CD4-positive, alpha-beta T cell treated with Interleukin-4 for 1 hour (primary cell): ENCODE results near the gene SCN11A.

ENCODE experiments used
- DNase-seq, 2 donors: peaks; one replicate each; pipeline ENCODE4 v3.0.0-alpha.2; 2020 to 2022

SCN11A gene

DNA sequence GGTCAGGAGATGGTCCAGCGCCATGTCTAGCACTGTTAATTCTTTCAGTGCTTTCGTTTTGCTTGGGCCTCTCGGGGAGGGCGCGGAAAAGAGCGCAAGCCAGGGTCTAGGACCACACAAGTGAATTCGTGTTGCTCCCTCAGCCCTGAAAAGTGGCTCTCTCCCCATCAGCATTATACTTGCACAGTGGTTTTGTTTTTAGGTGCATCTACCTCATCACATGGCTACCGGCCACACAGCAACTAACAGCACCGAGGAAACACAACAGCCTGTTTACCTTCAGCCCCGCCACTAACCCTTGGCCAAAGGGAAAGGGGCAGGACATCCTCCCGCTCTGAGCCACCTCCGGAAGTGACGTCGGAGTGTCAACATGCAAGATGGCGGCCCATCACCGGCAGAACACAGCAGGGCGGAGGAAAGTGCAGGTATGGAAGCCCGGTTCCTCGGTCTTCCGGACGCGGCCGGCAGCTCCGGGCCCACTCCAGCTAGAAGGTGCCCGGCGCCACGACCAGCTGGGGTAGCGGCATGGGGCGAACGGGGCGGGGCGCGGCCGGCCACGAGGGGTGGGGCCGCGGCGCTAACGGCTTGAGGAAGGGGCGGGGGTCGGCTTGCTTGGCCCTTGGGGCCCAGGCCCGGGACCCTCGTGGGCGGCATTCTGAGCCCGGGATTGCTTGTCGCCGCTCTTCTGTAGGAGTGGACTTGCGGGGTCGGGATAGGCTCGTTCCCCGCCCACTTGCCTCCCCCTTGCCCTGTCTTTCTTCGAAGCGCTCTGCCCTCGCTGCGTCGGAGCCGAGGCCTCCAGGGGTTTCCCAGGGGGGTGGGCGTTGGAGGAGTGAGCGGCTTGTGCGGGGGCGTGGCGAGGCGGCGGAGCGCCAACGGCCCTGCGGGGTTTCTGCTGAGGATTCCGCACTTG is at the start of gene SCN11A, which contains the start of gene WDR48:
SCN11A (minus strand) TSS at position 296 of the 913 bp plus-strand sequence. CDS start 101,582 bp downstream, outside the sequence.
WDR48 (plus strand) TSS at position 368 of the 913 bp plus-strand sequence; CDS start at position 378, 10 bp downstream.
- DNase-seq, result peak; percentile 96

DNA sequence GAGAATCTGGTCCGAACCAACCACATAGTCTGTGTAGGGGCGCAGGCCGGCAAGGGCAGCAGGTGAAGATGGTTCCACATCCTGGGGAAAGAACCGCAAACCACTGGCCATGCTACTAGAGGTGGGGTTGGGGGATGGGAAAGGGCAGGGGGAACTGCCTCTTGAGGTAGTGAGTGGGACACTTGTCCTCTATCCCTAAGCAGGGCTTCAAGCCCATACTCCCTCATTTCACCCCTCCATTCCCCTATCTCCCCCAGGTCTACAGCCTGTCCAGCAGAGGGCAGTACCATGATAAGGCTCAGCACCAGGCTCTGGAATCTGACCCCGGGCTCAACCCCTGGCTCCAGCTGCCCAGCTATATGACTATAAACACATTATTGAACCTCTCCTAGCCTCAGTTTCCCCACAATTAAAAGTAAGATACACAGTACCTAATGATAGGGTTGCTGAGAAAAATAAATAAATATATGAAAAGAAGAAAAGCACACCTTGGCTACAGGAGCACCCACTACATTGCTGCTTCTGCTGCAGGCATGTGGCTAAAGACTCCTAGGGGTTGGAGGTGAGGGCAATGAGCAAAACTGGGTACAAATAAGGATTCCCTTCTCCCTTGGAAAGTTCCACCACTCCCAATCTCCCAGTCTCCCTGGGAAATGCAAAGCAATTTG is 49.4 kb upstream of the SCN11A start:
- peak; percentile 60 to 61 for DNase-seq

- DNase-seq, result no peak
These were observed 48.7 kb upstream of the SCN11A start for GRCh38 chr3:39100500-39100886.

DNA sequence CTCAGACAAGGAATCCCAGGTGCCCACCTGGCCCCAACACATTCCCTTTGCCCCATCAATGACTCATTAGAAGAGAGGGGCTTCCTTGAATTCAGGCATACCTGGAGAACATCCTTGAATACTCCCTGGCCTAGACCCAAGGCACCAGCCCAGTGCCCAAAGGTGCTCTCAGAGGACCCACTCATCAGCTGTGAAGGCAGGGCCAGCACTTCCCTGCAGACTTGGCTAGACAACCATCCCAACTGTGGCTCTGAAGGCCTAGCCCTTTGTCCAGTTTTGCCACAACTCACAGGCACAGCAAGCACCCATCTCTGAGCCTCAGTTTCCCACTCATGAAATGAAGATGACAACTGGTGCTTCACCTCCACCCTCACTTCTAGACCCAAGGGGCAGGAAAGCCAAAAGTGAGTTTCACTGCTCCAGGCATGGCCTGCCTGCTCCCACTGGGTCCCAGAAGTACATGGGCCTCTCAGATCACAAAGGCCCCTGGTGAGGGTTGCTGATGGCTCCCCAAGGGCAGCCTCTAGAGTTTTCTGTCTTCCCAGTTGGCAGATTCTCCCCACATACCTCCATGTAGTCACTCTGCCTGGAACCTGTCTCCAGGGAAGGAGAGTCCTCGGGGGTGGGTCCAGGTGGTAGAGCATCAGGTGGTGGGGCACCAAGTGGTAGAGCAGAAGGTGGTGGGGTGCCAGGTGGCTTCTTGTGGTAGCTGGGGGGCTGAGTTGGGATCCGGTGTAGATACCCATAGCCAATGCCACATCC is 48.2 kb upstream of the SCN11A start:
- no peak for DNase-seq

GRCh38 chr3:39099242-39099641 is 47.5 kb upstream of the SCN11A start:
- no peak for DNase-seq

GRCh38 chr3:39098473-39099000 is 46.8 kb upstream of the SCN11A start:
- no peak for DNase-seq

DNA sequence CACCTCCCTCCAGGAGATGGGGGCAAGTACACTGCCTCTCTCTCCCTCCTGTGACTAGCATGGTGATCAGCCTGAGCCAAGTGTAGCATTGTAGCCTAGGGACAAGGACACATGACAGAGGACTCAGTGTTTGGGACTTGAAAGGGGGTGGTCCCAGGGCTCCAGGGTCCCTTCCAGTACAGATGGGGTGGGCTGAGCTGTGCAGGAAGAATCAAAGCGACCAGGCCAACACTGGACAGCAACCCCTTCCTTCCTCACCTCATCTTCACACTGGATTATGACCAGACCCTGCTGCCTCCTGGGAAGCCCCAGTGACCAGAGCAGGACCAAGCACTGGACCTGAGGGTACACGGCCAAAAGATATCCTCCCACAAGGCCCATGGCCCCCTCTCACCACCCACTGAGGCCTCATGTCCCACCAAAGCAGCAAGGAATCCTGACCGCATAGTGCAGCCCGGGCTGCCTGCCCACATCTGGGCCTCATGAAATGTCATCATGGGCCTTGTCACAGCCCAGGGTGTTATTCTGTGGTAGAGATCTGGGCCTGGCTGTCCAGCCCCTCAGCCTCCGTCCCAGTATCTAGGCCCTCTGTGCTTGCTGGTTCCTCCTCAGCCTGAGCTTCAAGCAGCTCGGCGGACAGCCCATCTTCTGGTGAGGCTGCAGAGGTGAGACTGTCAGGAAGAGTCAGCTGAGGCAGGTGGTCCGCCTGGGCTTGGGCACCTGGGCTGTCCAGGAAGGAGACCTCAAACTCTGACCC is 46.1 kb upstream of the SCN11A start:
- DNase-seq, result no peak

DNA sequence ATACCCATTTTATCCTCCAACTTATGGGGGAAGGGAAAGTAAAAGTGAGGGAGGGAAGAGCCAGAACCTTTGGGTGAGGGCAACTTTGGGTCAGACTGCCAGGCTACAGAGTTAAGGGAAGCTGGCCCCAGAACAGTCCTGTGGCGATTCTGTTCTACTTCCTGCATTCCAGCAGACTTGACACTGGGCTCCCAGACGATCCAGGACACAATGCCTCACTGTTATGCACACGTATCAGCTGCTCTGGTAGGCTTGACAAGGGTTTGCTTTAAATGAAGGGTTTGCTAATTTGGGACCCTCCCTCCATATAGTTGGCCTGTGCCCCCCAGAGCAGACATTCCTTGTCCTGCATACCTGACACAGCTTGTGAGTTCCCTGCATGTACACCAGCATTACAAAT is 45.0 kb upstream of the SCN11A start:
- DNase-seq, result no peak

DNA sequence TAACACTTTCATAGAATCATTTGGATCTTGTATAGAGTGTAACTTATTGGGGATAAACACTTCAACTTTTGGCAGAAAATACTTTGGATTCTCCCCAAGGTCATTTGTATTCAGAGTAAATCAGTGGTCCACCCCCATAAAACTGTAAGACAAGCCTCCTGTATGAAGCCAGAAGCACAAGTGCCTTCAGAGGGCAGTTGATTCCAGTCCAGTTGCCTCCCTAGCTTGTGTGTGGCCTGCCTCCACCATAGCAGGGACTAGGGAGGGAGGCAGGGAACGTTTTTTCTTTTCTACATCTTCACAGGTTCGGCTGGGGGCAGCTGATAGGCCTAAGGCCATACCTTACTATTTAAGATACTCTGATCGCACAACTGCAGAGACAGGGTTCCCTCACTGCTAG is 44.0 kb upstream of the SCN11A start:
- no peak for DNase-seq

DNA sequence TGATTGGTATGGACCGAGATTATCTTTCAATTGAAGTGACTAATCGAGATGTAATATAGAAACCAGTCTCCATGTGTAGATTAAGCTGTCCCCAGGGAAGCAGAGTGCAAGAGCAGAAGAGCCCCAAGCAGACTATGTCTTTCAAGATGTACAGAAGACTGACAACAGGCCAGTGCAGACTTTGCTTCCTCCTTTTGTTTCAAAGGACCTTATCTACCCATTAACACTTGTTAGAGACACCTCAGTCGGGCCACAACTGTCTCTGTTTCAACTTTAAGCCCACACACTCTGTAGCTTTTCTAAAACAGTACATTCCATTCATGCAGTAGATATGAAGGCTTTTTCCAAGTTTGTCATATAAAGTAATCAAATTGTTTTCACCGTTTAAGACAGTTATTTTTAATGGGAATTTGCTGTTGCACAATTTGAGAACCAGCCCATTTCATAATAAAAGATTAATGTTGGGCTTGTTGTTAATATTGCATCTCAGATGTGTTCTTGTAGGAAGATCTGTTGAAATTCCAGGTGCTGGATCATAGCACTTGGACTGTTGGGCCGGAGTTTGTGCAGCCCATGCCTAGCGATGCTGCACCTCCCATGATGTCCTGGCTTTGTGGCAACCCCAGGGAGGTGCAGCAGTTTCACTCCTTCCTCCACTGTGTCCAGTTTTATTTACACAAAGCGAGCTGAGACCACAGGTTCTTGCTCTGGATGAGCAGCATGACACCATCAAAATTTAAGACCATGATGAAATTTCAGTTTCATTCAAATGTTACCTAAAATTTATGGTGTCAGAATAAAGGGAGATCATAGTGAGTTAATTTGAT is 43.3 kb upstream of the SCN11A start:
- no peak for DNase-seq

GRCh38 chr3:39090922-39091321 is 39.2 kb upstream of the SCN11A start:
- DNase-seq, result no peak

GRCh38 chr3:39088889-39089288 is 37.1 kb upstream of the SCN11A start:
- DNase-seq, result no peak

GRCh38 chr3:39088456-39088855 is 36.7 kb upstream of the SCN11A start:
- no peak for DNase-seq

DNA sequence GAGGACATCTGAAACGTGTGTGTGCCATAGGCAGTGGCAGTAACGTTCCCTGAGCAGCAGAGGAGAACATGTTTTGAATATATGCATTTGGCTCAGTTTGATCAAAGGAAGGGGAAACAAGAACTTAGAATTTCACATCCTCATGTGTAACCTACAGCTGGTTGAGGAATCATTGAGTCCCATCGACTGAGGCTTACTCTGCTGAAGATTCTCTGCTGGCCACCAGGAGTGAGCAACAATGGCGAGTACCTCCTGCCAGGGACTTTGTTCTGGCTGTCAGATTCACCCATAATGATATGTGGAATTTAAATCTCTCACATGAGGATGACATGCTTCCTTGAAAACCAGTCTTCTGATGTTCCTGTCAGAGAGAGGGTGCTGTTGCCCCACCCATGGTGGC is 34.4 kb upstream of the SCN11A start:
- DNase-seq, result no peak

- no peak for DNase-seq
These were observed 31.0 kb upstream of the SCN11A start for GRCh38 chr3:39082666-39083313.

GRCh38 chr3:39080026-39080425 is 28.3 kb upstream of the SCN11A start:
- no peak for DNase-seq

DNA sequence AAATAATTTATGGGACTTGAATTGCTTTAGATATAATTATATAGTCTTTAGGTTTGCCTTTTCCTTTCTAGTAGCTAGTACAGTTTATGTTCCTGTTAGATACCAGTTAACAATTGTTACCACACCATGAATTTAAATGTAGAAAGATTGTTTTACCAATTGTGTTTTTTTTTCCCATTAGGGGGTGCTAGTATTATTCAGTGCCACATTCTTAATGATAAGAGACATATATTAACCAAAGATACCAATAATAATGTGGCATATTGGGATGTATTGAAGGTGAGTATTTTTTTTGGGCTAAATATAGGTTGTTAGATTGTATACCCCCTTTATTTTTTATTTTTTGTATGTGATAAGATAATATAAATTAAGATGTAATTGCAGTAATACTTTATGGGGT is 27.8 kb upstream of the SCN11A start:
- DNase-seq, result no peak

- no peak for DNase-seq
These were observed 24.2 kb upstream of the SCN11A start for GRCh38 chr3:39075910-39076309.

GRCh38 chr3:39068556-39068955 is 16.8 kb upstream of the SCN11A start:
- no peak for DNase-seq

DNA sequence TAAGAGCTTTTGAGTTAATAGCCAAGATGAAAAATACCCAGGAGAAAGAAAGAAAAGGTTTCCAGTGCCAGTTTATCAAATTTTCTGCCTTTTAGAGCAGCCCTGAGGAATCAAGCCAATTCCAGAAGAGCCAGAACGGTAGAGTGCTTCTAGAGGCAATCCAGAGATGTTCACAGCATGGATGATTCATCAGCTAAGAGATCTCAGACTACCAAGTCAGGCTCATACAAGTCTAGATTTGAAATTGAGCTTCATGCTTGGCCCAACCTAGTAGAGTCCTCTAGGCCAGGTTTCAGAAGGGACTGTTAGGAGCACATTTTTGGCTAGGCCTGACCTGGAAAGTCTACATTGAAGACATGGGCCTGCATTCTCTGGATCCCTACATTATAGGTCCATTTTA is 15.5 kb upstream of the SCN11A start:
- DNase-seq, result no peak

- peak; percentile 35 to 53 for DNase-seq
These were observed 13.5 kb upstream of the SCN11A start for GRCh38 chr3:39065197-39065596.
